Measurements from ENCODE around the gene BACH2. TPM values are rescaled to one million over a fixed set of nuclear protein-coding genes. Genes with fewer than 3 reads are reported as not detected.

BACH2 gene
- total and polyA plus RNA-seq, 2 of the 4 experiments (the other 2 are of a cell fraction), result 1.3 to 1.4 TPM

DNA sequence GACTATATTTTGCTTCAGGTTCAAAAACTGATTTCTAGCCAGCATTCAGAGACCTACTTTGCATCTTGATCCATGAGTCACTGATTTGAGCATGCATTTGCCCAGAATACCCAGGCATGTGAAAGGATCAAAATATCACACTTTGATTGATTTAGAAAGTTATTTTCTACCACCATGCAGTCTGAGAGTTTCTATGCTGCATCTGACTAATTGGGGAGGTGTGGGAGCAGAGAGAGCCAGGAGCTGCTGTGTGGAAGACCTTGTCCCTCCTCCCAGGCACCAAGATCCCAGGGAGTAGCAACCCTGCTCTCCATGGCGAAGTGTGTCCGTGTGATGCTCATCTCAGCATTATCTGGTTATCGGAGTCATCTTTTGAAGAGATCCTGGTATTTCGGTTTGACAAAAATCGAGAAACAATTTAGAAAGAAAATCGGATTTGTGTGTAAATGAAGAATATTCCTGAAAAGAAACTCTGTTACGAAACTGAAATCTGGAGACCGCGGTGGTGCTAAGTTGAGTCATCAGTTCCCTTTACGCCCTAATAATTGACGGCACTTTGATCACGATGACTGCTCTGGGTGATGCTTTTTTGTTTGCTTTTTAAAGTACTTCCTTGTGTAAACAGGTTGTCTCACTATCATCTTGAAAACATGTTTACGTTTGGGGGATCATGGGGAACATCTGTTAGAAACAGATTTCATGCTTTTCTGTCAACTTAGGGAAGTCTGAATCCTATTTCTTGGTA lies 193.4 kb downstream of the BACH2 start:
- H2BK5ac ChIP-seq (ENCODE audit: low read depth, low read length, poor library complexity, severe bottlenecking), result no peak overlapping the region
- WGBS, 2 experiments (ENCODE audit: extremely low coverage in 2 of 2, insufficient read length in 1 of 2), result 59% methylated on average over 4 of the region's 13 CpGs; no CpG with 5 or more reads in 1 of the 2 experiments
- no peak overlapping the region for H3K27ac ChIP-seq (ENCODE audit: insufficient read depth, low read length)
- no peak overlapping the region for H2AK9ac ChIP-seq (replicated peaks; ENCODE audit: low read depth, low read length, poor library complexity)
- H3K56ac ChIP-seq (ENCODE audit: extremely low read depth, insufficient read depth, low read length), result no peak overlapping the region
- no peak overlapping the region for H3K4me3 ChIP-seq (ENCODE audit: insufficient read depth, low read depth, low read length)
- dilution Hi-C loops (cut with HindIII; ENCODE audit: low sequenced_read_pairs, unreplicated experiment) (no loop called here), in situ Hi-C loops (cut with MboI; ENCODE audit: low sequenced_read_pairs) (no loop called here), intact Hi-C loops (cut with micrococcal nuclease) (no loop called here)
- peak overlapping the region; percentile 59; the same call in 1 of the 2 replicates for H3K4ac ChIP-seq (ENCODE audit: low read depth, low read length)
- H4K5ac ChIP-seq (ENCODE audit: low read depth, low read length), result no peak overlapping the region; the same call in 1 of the 2 replicates
- peak overlapping the region; percentile 53 for H2AK5ac ChIP-seq (ENCODE audit: low read depth, low read length)
- H3K23ac ChIP-seq (ENCODE audit: low read depth, low read length), result 0 out of 2 replicates have a peak overlapping the region, but pooled peaks have one; percentile 25
- H3K9me1 ChIP-seq (ENCODE audit: insufficient read depth, low read length), result peaks cover 4% of the 10 kb centered on the region
- H2BK120ac ChIP-seq (ENCODE audit: low read depth, low read length), result no peak overlapping the region
- peaks cover 5% of the 10 kb centered on the region; the same call in 1 of the 2 replicates for H3K4me1 ChIP-seq (ENCODE audit: control insufficient read depth, insufficient read depth, low read length)
- H3K79me1 ChIP-seq (ENCODE audit: low read depth in 1 of 2, low read length in 2 of 2), result no peaks in the 10 kb centered on the region; a peak in 1 of 4 replicates
- no peak for DNase-seq
- H3K4me2 ChIP-seq (ENCODE audit: low read depth, low read length), result 0 out of 2 replicates have a peak overlapping the region, but pooled peaks have one; percentile 24
- no peaks in the 10 kb centered on the region for H4K20me1 ChIP-seq (ENCODE audit: insufficient read depth, low read length)
- no peaks in the 10 kb centered on the region for H3K9me3 ChIP-seq (ENCODE audit: control insufficient read depth, insufficient read depth, low read length)
- BruUV-seq (replicated peaks), result no TSS peak
- H3K9ac ChIP-seq (ENCODE audit: low read depth, low read length), result no peak overlapping the region
- H3K14ac ChIP-seq (replicated peaks; ENCODE audit: low read depth, low read length), result peak overlapping the region; percentile 45; the same call in 1 of the 2 replicates
- no peak for ATAC-seq (ENCODE audit: low read depth)
- H2AFZ ChIP-seq (replicated peaks; ENCODE audit: low read length, poor library complexity), result no peak overlapping the region
- no peak overlapping the region for H2BK15ac ChIP-seq (ENCODE audit: low read depth, low read length)
- CTCF ChIA-PET, result no interaction called here
- no peaks in the 10 kb centered on the region for H3K27me3 ChIP-seq (ENCODE audit: control insufficient read depth, insufficient read depth, low read length)
- TF ChIP-seq MXI1 (IDR thresholded peaks at IDR 0.05; ENCODE audit: borderline replicate concordance, low read depth, low read length) (no peak), CHD1 (IDR thresholded peaks at IDR 0.05; ENCODE audit: low read depth, low read length) (no peak), MAZ (IDR thresholded peaks at IDR 0.05; ENCODE audit: borderline replicate concordance, low read depth, low read length) (no peak), FOS (IDR thresholded peaks at IDR 0.05; ENCODE audit: low read depth, low read length) (no peak), MAFK (IDR thresholded peaks at IDR 0.05; ENCODE audit: low read depth, low read length) (no peak), RAD21 (IDR thresholded peaks at IDR 0.05; ENCODE audit: low read length) (no peak), NFE2L2 (IDR thresholded peaks at IDR 0.05; ENCODE audit: low read depth, low read length) (no peak), SMC3 (IDR thresholded peaks at IDR 0.05; ENCODE audit: low read depth, low read length) (no peak)
- TF ChIP-seq, protein P1, sequence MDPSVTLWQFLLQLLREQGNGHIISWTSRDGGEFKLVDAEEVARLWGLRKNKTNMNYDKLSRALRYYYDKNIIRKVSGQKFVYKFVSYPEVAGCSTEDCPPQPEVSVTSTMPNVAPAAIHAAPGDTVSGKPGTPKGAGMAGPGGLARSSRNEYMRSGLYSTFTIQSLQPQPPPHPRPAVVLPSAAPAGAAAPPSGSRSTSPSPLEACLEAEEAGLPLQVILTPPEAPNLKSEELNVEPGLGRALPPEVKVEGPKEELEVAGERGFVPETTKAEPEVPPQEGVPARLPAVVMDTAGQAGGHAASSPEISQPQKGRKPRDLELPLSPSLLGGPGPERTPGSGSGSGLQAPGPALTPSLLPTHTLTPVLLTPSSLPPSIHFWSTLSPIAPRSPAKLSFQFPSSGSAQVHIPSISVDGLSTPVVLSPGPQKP (IDR thresholded peaks at IDR 0.05; ENCODE audit: borderline replicate concordance, low read depth, low read length), result no peak
- no peak overlapping the region for H3K18ac ChIP-seq (ENCODE audit: low read depth, low read length)
- POLR2A ChIA-PET (ENCODE audit: unreplicated experiment), result no interaction called here
- H4K91ac ChIP-seq (ENCODE audit: insufficient read depth, low read depth, low read length), result no peak overlapping the region
- no peak overlapping the region for H4K8ac ChIP-seq (ENCODE audit: low read depth in 2 of 2, low read length in 2 of 2)
- H3K36me3 ChIP-seq (ENCODE audit: control insufficient read depth, insufficient read depth, low read length), result no peaks in the 10 kb centered on the region
- no peak overlapping the region for H2BK20ac ChIP-seq (ENCODE audit: low read depth, low read length)
